Amniotic epithelial cell (primary cell): ENCODE measurements around the gene NUP210L.
"Not testable (repeated sequence)": the region's sequence is repeated elsewhere in the genome, so short reads cannot be mapped to it uniquely, and the experiment has no call there.

Experiments
- DNase-seq: peaks from one replicate; pipeline ENCODE4 v3.0.0-alpha.2; 2010; ENCODE audit warnings: low read depth

Gene NUP210L

DNA sequence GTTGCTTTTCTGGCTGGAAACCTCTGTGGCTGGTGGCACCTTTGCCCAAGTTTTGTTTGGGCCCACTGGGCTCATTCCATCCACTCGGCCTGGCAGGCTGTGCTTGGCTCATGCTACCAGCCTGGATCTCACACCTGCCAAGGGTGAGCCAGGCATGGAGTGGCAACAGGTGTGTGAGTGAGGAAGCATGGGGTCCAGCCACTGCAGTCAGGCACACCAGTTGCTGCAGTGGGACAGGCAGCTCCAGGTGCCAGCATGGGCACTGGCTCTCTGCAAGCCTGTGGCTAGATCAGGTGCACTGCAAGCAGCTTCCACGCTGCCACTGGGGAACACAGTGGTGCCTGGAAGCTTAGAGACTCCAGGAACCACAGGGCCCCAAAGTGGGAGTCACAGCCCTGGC lies 57.0 kb downstream of the NUP210L start:
- no peak for DNase-seq

DNA sequence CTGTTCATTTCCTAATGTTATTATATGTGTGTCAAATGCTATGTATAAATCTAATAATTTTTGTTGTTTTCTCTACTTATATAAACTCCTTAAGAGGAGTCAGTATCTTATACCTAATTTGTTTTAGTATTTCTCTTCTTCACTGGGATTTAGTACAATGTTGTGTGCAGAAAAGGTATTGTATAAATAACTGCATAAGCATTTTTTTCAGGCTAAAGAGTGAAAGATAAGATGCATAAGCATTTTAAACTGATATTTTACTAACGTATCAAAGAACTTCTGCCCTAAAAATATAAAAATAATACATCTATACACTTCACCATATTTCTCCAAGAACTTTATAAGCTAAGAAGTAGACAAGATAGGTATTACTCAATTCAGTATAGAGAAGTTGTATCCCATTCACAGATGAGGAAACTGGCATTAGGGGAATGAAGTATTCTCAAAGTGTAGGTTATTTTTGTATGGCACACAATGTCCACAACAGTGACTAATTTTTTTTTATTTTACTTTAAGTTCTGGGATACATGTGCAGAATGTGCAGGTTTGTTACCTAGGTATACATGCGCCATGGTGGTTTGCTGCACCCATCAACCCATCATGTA lies 59.3 kb downstream of the NUP210L start:
- no peak for DNase-seq

DNA sequence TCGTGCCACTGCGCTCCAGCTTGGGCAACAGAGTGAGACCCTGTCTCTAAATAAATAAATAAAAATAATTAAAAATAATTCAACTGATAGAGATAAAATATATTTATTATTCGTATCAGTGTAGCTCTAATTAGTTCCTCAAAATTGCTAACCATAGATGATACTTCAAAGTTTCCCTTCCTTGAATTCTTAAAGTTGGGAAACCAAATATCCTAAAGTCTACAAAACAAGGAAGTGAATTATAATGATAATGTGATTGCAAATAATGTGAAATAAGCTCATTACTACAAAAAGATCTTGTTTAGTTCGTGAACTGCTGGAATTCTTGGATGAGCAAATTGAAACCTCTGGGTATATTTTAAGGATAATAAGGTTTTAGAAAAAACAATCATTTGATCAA lies 60.5 kb downstream of the NUP210L start:
- no peak for DNase-seq

DNA sequence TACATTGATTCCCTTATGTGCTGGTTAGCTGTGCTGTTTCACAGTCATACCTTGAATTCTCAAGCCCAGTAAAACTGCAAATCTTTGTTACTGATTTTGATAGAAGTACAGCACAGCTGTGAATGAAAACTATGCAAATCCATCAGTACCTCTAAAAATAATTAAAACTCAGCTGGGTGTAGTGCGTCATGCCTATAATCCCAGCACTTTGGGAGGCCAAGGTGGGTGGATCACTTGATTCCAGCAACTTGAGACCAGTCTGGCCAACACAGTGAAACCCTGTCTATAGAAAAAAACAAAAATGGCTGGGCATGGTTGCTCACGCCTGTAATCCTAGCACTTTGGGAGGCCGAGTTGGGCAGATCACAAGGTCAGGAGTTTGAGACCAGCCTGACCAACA lies 61.2 kb downstream of the NUP210L start:
- DNase-seq: no peak

DNA sequence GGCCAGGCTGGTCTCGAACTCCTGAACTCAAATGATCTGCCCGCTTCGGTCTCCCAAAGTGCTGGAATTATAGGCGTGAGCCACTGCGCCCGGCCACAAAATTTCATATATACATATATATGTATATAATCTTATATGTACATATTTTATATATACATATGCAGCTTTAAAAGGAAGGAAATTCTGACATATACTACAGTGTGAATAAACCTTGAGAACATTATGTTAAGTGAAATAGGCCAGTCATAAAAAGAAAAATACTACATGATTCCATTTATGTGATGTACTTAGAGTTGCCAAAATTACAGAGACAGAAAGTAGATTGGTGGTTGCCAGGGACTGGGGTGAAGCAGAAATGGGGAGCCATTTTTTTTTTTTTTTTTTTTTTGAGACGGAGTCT lies 63.2 kb downstream of the NUP210L start:
- no peak for DNase-seq

DNA sequence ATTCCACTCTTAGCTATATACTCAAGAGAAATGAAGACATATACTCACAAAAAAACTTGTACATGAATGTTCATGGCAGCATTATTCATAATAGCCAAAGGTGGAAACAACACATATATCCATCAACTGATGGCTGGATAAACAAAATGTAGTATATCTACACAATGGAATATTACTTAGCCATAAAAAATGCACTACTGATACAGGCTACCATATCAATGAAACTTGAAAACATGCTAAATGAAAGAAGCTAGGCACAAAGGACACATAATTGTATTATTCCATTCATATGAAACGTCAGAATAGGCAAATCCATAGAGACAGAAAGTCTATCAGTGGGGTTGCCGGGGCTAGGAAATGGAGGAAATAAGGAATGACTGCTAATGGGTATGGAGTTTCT lies 67.3 kb downstream of the NUP210L start:
- no peak for DNase-seq

DNA sequence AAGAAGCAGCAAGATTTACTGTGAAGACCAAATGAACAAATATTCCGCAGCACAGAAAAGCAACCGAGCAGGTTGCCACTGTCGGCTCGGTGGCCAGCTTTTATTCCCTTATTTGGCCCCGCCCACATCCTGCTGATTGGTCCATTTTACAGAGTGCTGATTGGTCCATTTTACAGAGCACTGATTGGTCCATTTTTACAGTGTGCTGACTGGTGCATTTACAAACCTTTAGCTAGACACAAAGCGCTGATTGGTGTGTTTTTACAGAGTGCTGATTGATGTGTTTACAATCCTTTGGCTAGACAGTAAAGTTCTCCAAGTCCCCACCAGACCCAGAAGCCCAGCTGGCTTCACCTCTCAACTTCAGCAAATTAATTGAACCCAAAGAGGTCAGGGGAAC lies 71.8 kb downstream of the NUP210L start:
- not testable (repeated sequence) for DNase-seq

DNA sequence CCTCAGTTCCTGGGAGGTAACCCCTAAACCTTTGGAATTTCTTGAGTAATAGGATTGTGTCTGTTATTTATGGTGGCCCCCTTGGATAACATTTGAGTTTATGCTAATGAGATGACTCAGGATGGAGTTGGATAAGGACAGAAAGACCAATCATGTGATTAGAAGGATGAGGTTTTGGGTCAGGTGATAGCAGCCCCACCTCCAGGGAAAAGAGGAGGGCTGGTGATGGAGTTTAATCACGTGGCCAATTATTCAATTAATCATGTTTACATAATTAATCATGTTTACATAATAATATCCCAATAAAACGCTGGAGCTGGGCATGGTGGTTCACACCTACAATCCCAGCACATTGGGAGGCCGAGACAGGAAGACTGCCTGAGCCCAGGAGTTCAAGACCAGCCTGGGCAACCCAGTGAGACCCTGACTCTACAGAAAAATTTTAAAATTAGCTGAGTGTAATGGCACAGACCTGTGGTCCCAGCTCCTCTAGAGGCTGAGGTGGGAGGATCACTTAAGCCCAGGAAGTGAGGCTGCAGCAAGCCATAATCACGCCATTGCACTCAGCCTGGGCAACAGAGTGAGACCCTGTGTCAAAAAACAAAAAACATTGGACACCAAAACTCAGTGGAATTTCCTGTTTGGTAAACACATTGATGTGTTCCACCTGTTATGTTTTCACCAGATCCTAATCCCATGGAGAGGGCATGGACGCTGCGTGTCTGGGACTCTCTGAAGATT lies 73.3 kb downstream of the NUP210L start:
- peak; percentile 6 for DNase-seq

DNA sequence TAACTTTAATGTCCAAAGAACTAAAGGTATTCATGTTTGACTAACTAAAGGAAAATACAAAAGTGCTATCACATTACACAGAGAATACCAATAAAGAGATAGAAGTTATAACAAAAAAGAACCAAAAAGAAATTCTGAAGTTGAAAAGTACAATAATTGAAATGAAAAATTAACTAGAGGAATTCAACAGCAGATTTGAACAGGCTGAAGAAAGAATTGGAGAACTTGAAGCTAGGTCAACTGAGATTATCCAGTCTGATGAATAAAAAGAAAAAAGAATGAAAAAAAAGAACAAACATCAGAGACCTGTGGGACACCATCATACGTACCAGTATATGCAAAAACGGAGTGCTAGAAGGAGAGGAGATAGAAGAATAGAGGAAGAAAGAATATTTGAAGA lies 78.5 kb downstream of the NUP210L start:
- no peak for DNase-seq

DNA sequence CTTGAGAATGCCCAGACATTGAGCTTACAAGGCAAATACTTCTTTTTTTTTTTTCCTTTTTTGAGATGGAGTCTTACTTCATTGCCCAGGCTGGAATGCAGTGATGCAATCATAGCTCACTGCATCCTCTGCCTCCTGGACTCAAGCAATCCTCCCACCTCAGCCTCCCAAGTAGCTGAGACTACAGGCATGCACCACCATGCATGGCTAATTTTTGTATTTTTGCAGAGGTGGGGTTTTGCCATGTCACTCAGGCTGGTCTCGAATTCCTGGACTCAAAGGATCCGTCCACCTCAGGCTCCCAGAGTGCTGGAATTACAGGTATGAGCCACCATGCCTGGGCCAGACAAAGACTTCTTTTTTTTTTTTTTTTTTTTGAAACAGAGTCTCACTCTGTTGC lies 79.1 kb downstream of the NUP210L start:
- DNase-seq: peak; percentile 3

DNA sequence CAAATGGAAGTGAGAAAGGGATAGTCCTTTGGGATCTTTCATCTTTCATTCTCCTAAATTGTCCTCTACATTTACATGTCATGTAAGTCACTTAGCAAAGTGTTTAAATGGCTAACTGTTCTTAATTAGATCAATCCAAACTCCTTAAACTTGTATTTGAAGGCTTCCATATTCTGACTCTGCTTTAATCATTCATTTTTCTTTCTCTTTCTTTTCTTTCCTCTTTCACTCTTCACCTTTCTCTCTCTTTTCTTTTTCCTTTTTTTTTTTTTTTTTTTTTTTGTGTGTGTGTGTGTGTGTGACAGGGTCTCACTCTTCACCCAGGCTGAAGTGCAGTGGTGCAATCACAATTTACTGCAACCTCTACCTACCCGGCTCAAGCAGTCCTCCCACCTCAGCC lies 92.6 kb downstream of the NUP210L start:
- no peak for DNase-seq

DNA sequence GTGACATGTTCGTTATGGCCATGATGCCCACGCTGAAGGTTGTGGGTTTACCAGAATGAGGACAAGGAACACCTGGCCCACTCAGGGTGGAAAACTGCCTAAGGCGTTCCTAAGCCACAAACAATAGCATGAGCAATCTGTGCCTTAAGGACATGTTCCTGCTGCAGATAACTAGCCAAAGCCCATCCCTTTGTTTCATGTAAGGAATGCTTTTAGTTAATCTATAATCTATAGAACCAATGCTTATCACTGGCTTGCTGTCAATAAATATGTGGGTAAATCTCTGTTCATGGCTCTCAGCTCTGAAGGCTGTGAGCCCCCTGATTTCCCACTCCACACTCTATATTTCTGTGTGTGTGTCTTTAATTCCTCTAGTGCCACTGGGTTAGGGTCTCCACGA lies 107.4 kb downstream of the NUP210L start:
- not testable (repeated sequence) for DNase-seq

DNA sequence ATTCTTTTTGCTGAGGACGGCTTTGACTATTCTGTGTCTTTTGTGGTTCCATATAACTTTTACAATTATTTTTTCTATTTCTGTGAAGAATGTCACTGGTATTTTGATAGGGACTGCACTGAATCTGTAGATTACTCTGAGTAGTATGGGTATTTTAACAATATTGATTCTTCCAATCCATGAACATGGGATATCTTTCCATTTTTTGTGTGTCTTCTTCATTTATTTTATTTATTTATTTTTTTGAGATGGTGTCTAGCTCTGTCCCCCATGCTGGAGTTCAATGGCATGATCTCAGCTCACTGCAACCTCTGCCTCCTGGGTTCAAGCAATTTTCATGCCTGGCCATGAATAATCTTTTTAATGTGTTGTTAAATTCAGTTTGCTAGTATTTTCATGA lies 121.2 kb downstream of the NUP210L start:
- not testable (repeated sequence) for DNase-seq

DNA sequence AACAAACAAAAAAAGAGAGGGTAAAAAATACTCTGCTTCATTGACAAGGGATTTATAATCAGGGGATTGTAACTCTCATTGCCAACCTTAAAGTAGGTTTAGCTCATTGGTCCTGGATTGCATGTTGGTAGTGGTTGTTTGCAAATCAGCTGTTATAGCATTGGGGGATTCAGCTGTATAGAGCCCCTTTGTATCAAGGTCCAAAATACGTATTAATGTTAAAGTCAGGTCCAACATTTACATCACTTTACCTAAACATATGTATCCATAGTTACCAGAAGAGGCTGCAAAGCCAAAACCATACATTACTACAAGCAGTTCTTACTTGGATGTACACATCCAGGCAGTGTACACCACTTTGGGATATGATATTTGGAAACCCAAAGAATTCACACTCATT lies 134.9 kb downstream of the NUP210L start:
- no peak for DNase-seq

DNA sequence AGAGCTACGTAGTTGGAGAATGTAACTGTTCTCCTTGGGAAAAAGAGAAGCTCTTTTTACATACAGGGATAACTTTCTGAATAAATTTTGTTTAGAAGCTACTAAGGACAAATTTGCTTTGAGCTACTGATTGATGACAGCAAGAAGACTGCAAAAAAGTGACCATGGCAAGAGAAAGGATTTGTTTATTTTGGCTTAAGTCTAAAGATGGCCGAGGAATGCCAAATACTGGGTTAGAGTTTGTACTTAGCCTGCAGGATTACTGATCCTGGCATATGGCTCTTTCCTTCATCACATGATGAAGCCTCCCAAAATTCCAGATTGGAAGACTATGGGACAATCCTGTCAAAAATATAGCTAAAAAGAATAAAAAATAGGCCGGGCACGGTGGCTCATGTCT lies 135.6 kb downstream of the NUP210L start:
- no peak for DNase-seq

DNA sequence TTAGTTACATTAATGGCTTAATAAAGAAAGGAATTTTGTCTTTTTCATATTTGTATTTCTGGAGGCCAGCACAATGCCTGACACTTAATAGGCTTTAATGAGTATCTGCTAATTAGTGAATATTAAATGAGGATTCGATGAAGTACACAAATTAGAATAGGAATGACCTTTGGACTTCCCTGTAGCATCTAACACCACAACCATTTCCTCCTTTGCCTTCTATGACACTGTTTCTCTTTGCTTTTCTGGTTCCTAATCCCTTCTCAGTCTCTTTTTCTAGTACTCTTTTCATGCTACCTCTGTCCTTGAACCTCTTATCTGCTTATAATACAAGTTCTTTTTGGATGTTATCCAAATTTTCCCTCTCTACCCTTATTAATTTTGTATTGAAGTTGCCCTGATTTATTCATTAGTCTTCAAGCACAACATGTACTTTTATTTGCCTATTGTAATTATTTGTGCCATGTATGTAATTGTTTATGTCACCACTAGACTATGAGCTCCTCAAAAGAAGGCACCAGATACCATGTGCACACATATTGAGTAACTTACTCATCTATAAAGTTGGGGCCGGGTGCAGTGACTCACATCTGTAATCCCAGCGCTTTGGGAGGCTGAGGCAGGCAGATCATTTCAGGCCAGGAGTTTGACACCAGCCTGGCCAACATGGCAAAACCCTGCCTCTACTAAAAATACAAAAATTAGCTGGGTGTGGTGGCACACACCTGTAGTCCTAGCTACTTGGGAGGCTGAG lies 140.5 kb downstream of the NUP210L start:
- DNase-seq: peak; percentile 64

DNA sequence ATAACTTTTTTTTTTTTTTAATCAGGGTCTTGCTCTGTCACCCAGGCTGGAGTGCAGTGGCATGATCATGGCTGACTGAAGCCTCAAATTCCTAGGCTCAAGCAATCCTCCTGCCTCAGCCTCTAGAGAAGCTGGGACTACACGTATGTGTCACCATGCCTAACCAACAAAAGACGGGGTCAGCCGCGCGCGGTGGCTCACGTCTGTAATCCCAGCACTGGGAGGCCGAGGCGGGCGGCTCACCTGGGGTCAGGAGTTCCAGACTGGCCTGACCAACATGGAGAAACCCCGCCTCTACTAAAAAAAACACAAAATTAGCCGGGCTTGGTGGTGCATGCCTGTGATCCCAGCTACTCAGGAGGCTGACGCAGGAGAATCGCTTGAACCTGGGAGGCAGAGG lies 142.3 kb downstream of the NUP210L start:
- DNase-seq: not testable (repeated sequence)

DNA sequence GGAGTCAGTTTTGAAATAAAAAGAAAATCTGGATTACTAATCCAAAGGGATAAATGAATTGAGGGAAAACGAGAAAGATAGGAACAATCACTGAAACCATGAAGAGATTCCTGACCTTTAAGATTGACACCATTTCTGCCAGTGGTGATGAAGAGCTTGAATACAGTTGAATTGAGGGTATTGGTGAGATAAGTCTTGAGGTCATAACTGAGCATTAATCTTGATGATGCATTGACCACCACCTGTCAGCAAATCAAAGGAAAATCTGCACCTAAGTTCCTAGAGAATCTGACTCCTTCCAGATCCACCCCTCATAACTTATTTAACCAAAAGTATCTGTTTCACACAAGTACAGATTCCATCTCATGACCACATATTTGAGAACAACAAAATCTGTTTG lies 142.7 kb downstream of the NUP210L start:
- DNase-seq: no peak

DNA sequence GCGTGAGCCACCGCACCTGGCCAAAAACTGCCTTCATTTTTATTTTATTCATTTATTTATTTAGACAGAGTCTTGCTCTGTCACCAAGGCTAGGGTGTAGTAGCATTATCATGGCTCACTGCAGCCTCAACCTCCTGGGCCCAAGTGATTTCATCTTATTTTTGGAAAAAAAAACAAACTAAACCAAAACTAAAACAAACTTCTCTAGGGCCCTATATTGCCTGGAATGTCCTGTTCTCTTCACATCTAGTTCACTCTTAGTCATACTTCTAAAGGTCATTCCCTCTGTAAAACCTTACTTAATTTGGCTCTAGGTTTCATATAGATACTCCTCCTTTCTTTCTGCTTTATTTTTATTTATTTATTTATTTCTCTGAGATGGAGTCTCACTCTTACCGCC lies 148.7 kb downstream of the NUP210L start:
- DNase-seq: peak; percentile 15

DNA sequence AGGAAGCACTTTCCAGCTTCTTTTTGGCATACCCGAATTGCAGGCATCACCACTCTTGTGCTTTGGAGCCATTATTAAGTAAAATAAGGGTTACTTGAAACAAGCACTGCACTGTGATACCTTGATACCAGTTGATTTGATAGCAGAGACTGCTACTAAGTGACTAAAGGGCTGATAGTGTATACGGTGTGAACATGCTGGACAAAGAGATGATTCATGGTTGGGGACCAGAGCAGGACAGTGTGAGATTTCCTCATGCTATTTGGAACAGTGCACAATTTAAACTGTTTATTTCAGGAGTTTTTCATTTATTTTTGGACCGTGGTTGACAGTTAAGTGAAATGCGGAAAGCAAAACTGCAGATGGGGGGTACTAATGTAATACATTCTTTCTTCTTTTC lies 154.5 kb downstream of the NUP210L start:
- no peak for DNase-seq

DNA sequence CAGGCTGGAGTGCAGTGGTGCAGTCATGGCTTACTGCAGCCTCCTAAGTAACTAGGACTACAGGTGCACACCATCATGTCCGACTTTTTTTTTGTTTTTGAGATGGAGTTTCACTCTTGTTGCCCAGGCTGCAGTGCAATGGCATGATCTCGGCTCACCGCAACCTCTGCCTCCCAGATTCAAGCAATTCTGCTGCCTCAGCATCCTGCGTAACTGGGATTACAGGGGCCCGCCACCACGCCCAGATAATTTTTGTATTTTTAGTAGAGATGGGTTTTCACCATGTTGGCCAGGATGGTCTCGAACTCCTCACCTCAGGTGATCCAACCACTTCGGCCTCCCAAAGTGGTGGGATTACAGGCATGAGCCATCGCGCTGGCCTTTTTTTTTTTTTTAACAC lies 158.0 kb downstream of the NUP210L start:
- not testable (repeated sequence) for DNase-seq

DNA sequence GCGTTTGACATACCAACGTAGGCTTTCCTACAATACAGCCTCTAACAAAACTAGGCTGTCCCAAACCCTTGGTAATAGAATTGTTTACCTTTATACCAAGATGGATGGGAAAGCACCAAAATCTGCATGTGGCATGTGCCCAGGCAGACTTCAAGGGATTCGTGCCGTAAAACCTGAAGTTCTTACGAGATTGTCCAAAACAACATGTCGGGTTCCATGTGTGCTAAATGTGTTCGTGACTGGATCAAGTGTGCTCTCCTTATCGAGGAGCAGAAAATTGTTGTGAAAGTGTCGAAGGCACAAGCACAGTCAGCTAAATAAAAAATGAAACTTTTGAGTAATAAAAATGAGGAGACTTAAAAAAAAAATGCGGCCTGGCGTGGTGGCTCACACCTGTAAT lies 159.2 kb downstream of the NUP210L start:
- DNase-seq: no peak

DNA sequence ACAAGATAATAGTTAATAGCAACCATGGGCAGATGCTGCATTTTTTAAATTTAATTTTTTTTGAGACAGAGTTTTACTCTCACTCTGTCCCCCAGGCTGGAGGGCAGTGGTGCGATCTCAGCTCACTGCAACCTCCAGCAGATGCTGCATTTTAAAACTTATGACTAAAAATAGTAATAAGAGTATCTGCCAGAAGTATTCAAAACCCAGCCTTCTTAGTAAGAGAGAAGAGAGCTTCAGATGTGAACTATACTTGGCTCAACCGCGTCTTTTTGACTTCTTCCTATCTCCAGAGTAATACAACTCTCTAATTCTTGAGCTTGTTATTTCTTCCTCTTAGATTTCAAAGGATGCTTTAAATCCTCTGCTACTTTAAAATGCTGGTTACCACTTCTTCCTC lies 159.7 kb downstream of the NUP210L start:
- DNase-seq: no peak
